GM12878 (cell line): Measurements from ENCODE around the gene GGT6.

Experiments
- CHD1 ChIP-seq: IDR thresholded peaks from 2 replicates; pipeline ENCODE4 v1.6.1; 2012; ENCODE audit warnings: low read depth, low read length, improper control_type of control experiment
- CTCF ChIP-seq, 3 experiments: IDR thresholded peaks in 2 of 3; conservative IDR thresholded peaks in 1 of 3; 2 replicates each; pipeline ENCODE4 v1.5.1; 2011; ENCODE audit warnings: low read depth in 3 of 3, low read length in 3 of 3, mild to moderate bottlenecking in 3 of 3, control low read depth in 2 of 3, moderate library complexity in 2 of 3, inconsistent platforms in 1 of 3, mixed read lengths in 1 of 3; ENCODE audit not compliant: control insufficient read depth in 2 of 3, insufficient read depth in 1 of 3; ENCODE audit errors: extremely low read depth in 1 of 3
- EGR1 ChIP-seq, 2 experiments: IDR thresholded peaks; 1 replicate in 1 of 2; 2 replicates in 1 of 2; pipeline ENCODE4 v1.6.1; 2011 to 2012; ENCODE audit warnings: low read depth in 2 of 2, low read length in 2 of 2, borderline replicate concordance in 1 of 2, mild to moderate bottlenecking in 1 of 2, moderate library complexity in 1 of 2
- EP300 ChIP-seq, 2 experiments: fragments of 150-350 bp in 1 of 2; IDR thresholded peaks; 2 replicates each; pipeline ENCODE4 v1.6.1; 2011 to 2012; ENCODE audit warnings: low read depth in 2 of 2, low read length in 2 of 2, borderline replicate concordance in 1 of 2, improper control_type of control experiment in 1 of 2, inconsistent platforms in 1 of 2; ENCODE audit not compliant: control insufficient read depth in 1 of 2
- GABPA ChIP-seq: IDR thresholded peaks from 2 replicates; pipeline ENCODE4 v1.6.1; 2014; ENCODE audit warnings: antibody characterized with exemption, low read depth, mild to moderate bottlenecking, inconsistent platforms
- HCFC1 ChIP-seq: fragments of 150-350 bp; IDR thresholded peaks from 2 replicates; pipeline ENCODE4 v1.6.1; 2014; ENCODE audit warnings: low read length
- MEF2A ChIP-seq: IDR thresholded peaks from 2 replicates; pipeline ENCODE4 v1.6.1; 2011; ENCODE audit warnings: low read depth, mild to moderate bottlenecking, low read length, moderate library complexity; ENCODE audit not compliant: insufficient read depth
- PKNOX1 ChIP-seq: fragments of 450-650 bp; IDR thresholded peaks from 2 replicates; pipeline ENCODE4 v1.6.1; 2016; ENCODE audit warnings: mild to moderate bottlenecking
- SIN3A ChIP-seq: IDR thresholded peaks from 2 replicates; pipeline ENCODE4 v1.6.1; 2012; ENCODE audit warnings: low read depth, low read length, improper control_type of control experiment
- SKIL ChIP-seq: fragments of 450-650 bp; IDR thresholded peaks from 2 replicates; pipeline ENCODE4 v1.6.1; 2017; ENCODE audit warnings: mild to moderate bottlenecking, low read depth, inconsistent platforms; ENCODE audit not compliant: poor library complexity, severe bottlenecking
- SP1 ChIP-seq: IDR thresholded peaks from one replicate; pipeline ENCODE4 v1.6.1; 2011; ENCODE audit warnings: low read depth, low read length
- TAF1 ChIP-seq: IDR thresholded peaks from 2 replicates; pipeline ENCODE4 v1.6.1; 2011; ENCODE audit warnings: mild to moderate bottlenecking, low read depth, low read length, borderline replicate concordance
- USF1 ChIP-seq: IDR thresholded peaks from 2 replicates; pipeline ENCODE4 v1.6.1; 2011; ENCODE audit warnings: borderline replicate concordance, low read depth, mild to moderate bottlenecking, moderate library complexity, mixed read lengths, low read length; ENCODE audit not compliant: insufficient read depth; ENCODE audit errors: extremely low read length

GRCh38 chr17:4531988-4532736, 28.2 kb downstream of the GGT6 start:
- TF ChIP-seq SKIL = no peak
- TF ChIP-seq EGR1 (IDR thresholded peaks at IDR 0.05; ENCODE audit: borderline replicate concordance in 1 of 2, low read depth in 2 of 2, low read length in 2 of 2) = no peak
- no peak for TF ChIP-seq TAF1
- no peak for TF ChIP-seq CTCF (IDR thresholded peaks at IDR 0.05 in 2 of 3, conservative IDR thresholded peaks at IDR 0.05 in 1 of 3; ENCODE audit: control insufficient read depth in 2 of 3, extremely low read depth in 1 of 3, insufficient read depth in 1 of 3, low read depth in 3 of 3, low read length in 3 of 3)
- TF ChIP-seq PKNOX1 = no peak
- no peak for TF ChIP-seq SIN3A
- TF ChIP-seq HCFC1 = no peak
- no peak for TF ChIP-seq CHD1
- TF ChIP-seq EP300 (IDR thresholded peaks at IDR 0.05; ENCODE audit: borderline replicate concordance in 1 of 2, control insufficient read depth in 1 of 2, low read depth in 2 of 2, low read length in 2 of 2) = no peak
- TF ChIP-seq MEF2A = no peak
- TF ChIP-seq SP1 = no peak
- no peak for TF ChIP-seq GABPA
- TF ChIP-seq USF1 = no peak
